Glutamatergic neuron (in vitro differentiated cells): ENCODE measurements around the gene SPINK2. TPM values are rescaled to one million over a fixed set of nuclear protein-coding genes. Genes with fewer than 3 reads are reported as not detected.

Experiments
- DNase-seq: peaks from one replicate; pipeline ENCODE4 v3.0.0; 2022
- H3K27ac Mint-ChIP-seq: one replicate; pipeline ENCODE4 v1.8.0; 2020; ENCODE audit warnings: mild to moderate bottlenecking, mixed read lengths, inconsistent platforms; ENCODE audit not compliant: unreplicated experiment
- H3K27me3 Mint-ChIP-seq: one replicate; pipeline ENCODE4 v1.8.0; 2020; ENCODE audit warnings: mild to moderate bottlenecking, moderate library complexity, mixed read lengths, inconsistent platforms; ENCODE audit not compliant: unreplicated experiment
- H3K36me3 Mint-ChIP-seq: one replicate; pipeline ENCODE4 v1.8.0; 2020; ENCODE audit warnings: mild to moderate bottlenecking, mixed read lengths, inconsistent platforms; ENCODE audit not compliant: unreplicated experiment
- H3K4me1 Mint-ChIP-seq: one replicate; pipeline ENCODE4 v1.8.0; 2020; ENCODE audit warnings: mild to moderate bottlenecking, low read depth, mixed read lengths, inconsistent platforms; ENCODE audit not compliant: unreplicated experiment
- H3K4me3 Mint-ChIP-seq: one replicate; pipeline ENCODE4 v1.8.0; 2020; ENCODE audit warnings: mild to moderate bottlenecking, mixed read lengths, inconsistent platforms; ENCODE audit not compliant: unreplicated experiment
- H3K9me3 Mint-ChIP-seq: one replicate; pipeline ENCODE4 v1.8.0; 2020; ENCODE audit warnings: mild to moderate bottlenecking, moderate library complexity, mixed read lengths, inconsistent platforms; ENCODE audit not compliant: unreplicated experiment
- CTCF ChIP-seq: fragments of 200-600 bp; sonication (generic); IDR thresholded peaks from one replicate; pipeline ENCODE4 v1.5.0; 2021; ENCODE audit not compliant: partially characterized antibody, unreplicated experiment
- total RNA-seq: library from RNA; stranded (reverse); fragmentation: NEBNext Ultra II Directional; extraction: Animal tissue kit (Norgen Biotek cat#: 25700); gene quantifications from one replicate; pipeline ENCODE4 v1.2.1, GENCODE V29; 2021; ENCODE audit not compliant: unreplicated experiment

SPINK2 gene
- total RNA-seq, 1 donor from 2014 or later, result not detected

GRCh38 chr4:56787380-56787779 is 34.1 kb downstream of the SPINK2 start:
- Mint-ChIP-seq H3K36me3 (no peaks in the 10 kb centered on the region), H3K9me3 (no peaks in the 10 kb centered on the region), H3K27me3 (peaks cover 1% of the 10 kb centered on the region), H3K4me1 (no peaks in the 10 kb centered on the region), H3K4me3 (no peak overlapping the region), H3K27ac (no peak overlapping the region)
- no peak for TF ChIP-seq CTCF
- DNase-seq, result no peak

- no peaks in the 10 kb centered on the region for H3K9me3 Mint-ChIP-seq
Measured at GRCh38 chr4:56786955-56787354, 34.5 kb downstream of the SPINK2 start.

GRCh38 chr4:56783986-56784385 is 37.5 kb downstream of the SPINK2 start:
- Mint-ChIP-seq H3K27me3 (peaks cover 1% of the 10 kb centered on the region), H3K9me3 (no peaks in the 10 kb centered on the region), H3K4me1 (no peaks in the 10 kb centered on the region), H3K4me3 (no peak overlapping the region), H3K36me3 (no peaks in the 10 kb centered on the region), H3K27ac (no peak overlapping the region)
- no peak for DNase-seq
- TF ChIP-seq CTCF, result no peak

More at GRCh38 chr4:56786955-56787354, 34.5 kb downstream of the SPINK2 start:
- H3K36me3 Mint-ChIP-seq, result no peaks in the 10 kb centered on the region
- DNase-seq, result no peak
- no peak for TF ChIP-seq CTCF
- H3K4me3 Mint-ChIP-seq, result no peak overlapping the region
- no peaks in the 10 kb centered on the region for H3K4me1 Mint-ChIP-seq
- no peak overlapping the region for H3K27ac Mint-ChIP-seq
- peaks cover 1% of the 10 kb centered on the region for H3K27me3 Mint-ChIP-seq

GRCh38 chr4:56782019-56782418 is 39.5 kb downstream of the SPINK2 start:
- no peaks in the 10 kb centered on the region for H3K9me3 Mint-ChIP-seq
- no peak for DNase-seq
- H3K27me3 Mint-ChIP-seq, result peaks cover 1% of the 10 kb centered on the region
- no peak for TF ChIP-seq CTCF
- no peaks in the 10 kb centered on the region for H3K4me1 Mint-ChIP-seq
- no peak overlapping the region for H3K27ac Mint-ChIP-seq
- H3K4me3 Mint-ChIP-seq, result no peak overlapping the region
- H3K36me3 Mint-ChIP-seq, result no peaks in the 10 kb centered on the region

GRCh38 chr4:56773346-56773745 is 48.2 kb downstream of the SPINK2 start:
- Mint-ChIP-seq H3K36me3 (no peaks in the 10 kb centered on the region), H3K9me3 (no peaks in the 10 kb centered on the region), H3K27me3 (no peaks in the 10 kb centered on the region), H3K4me3 (no peak overlapping the region), H3K4me1 (no peaks in the 10 kb centered on the region), H3K27ac (no peak overlapping the region)
- no peak for DNase-seq
- TF ChIP-seq CTCF, result no peak
